CD4-positive, alpha-beta T cell treated with Interferon alpha-2 for 1 hour (primary cell): ENCODE data around the gene SCG3.
A peak's percentile ranks its signal among the peaks of the same experiment; 100 is the strongest.
"Not testable (repeated sequence)": the region's sequence is repeated elsewhere in the genome, so short reads cannot be mapped to it uniquely, and the experiment has no call there.

Experiments
- DNase-seq, 2 donors: peaks; one replicate each; pipeline ENCODE4 v3.0.0-alpha.2; 2020 to 2022

The SCG3 gene

GRCh38 chr15:51681303-51681963 is at the start of gene SCG3:
Gene SCG3 (plus strand): TSS chr15:51681503. CDS start chr15:51681756, 253 bp downstream.
- peak; percentile 44 to 51 for DNase-seq

GRCh38 chr15:51634591-51635198 is 46.6 kb upstream of the SCG3 start:
- DNase-seq, result peak; percentile 21 to 60

GRCh38 chr15:51641490-51642130 is 39.7 kb upstream of the SCG3 start:
- DNase-seq, result no peak

GRCh38 chr15:51642696-51643095 is 38.6 kb upstream of the SCG3 start:
- no peak for DNase-seq

- DNase-seq, result peak in 1 of 2 donors; percentile 33
These were observed 34.2 kb upstream of the SCG3 start for GRCh38 chr15:51647128-51647562.

- not testable (repeated sequence) for DNase-seq
These were observed 33.2 kb upstream of the SCG3 start for GRCh38 chr15:51648101-51648500.

- not testable (repeated sequence) for DNase-seq
These were observed 32.7 kb upstream of the SCG3 start for GRCh38 chr15:51648643-51649042.

GRCh38 chr15:51649659-51650521 is 31.4 kb upstream of the SCG3 start:
- DNase-seq, result peak; percentile 58 to 80

GRCh38 chr15:51652084-51652668 is 29.1 kb upstream of the SCG3 start:
- no peak for DNase-seq

- not testable (repeated sequence) for DNase-seq
These were observed 25.8 kb upstream of the SCG3 start for GRCh38 chr15:51655401-51656057.

GRCh38 chr15:51658664-51659063 is 22.6 kb upstream of the SCG3 start:
- DNase-seq, result no peak

GRCh38 chr15:51661072-51661471 is 20.2 kb upstream of the SCG3 start:
- no peak for DNase-seq

- DNase-seq, result no peak
These were observed 13.8 kb upstream of the SCG3 start for GRCh38 chr15:51667478-51667877.

- no peak for DNase-seq
These were observed 12.9 kb upstream of the SCG3 start for GRCh38 chr15:51668446-51668845.

- no peak for DNase-seq
These were observed 11.9 kb upstream of the SCG3 start for GRCh38 chr15:51669381-51669780.

GRCh38 chr15:51672155-51672687 is 9.1 kb upstream of the SCG3 start:
- peak in 1 of 2 donors; percentile 10 for DNase-seq

- DNase-seq, result no peak
These were observed 8.1 kb upstream of the SCG3 start for GRCh38 chr15:51672913-51673857.

GRCh38 chr15:51675234-51675633 is 6.1 kb upstream of the SCG3 start:
- DNase-seq, result no peak

- no peak for DNase-seq
These were observed 4.3 kb upstream of the SCG3 start for GRCh38 chr15:51677021-51677420.

GRCh38 chr15:51677452-51677851 is 3.9 kb upstream of the SCG3 start:
- no peak for DNase-seq

- no peak for DNase-seq
These were observed 3.2 kb upstream of the SCG3 start for GRCh38 chr15:51678096-51678495.
